A673 (cell line): Measurements from ENCODE around the gene NUDCD2. TPM values are rescaled to one million over a fixed set of nuclear protein-coding genes. Genes with fewer than 3 reads are reported as not detected.

ENCODE experiments used
- BruUV-seq: library from RNA; stranded (reverse); fragments of 400-500 nt; replicated peaks from 2 replicates; lab custom pipeline; 2021; lab: Mats Ljungman, UMichigan
- CTCF ChIA-PET: fragments of 300-600 bp; sonication (Branson Sonifier 250); formaldehyde crosslinking; loops from one replicate; lab custom pipeline; 2022; ENCODE audit warnings: antibody characterized with exemption; lab: Charles Lee
- POLR2A ChIA-PET: fragments of 300-600 bp; sonication (Branson Sonifier 250); formaldehyde crosslinking; loops from one replicate; lab custom pipeline; 2022; ENCODE audit warnings: antibody characterized with exemption; ENCODE audit not compliant: low non-redundant PET; lab: Charles Lee
- DNase-seq: peaks from one replicate; pipeline ENCODE4 v3.0.0-alpha.2; 2015; ENCODE audit warnings: low spot score
- H3K27ac ChIP-seq: fragments of 200-600 bp; sonication (generic); 2 replicates; pipeline ENCODE4 v1.5.1; 2016; ENCODE audit warnings: mixed run types, low read depth, mild to moderate bottlenecking, mixed read lengths, antibody characterized with exemption, low read length; ENCODE audit not compliant: poor library complexity, severe bottlenecking
- H3K27me3 ChIP-seq: fragments of 200-600 bp; sonication (generic); replicated peaks from 2 replicates; pipeline ENCODE4 v1.6.1; 2017; ENCODE audit warnings: mixed run types, low read depth, mild to moderate bottlenecking, mixed read lengths, antibody characterized with exemption, low read length; ENCODE audit not compliant: insufficient read depth, poor library complexity
- H3K36me3 ChIP-seq: fragments of 200-600 bp; sonication (generic); 2 replicates; pipeline ENCODE4 v1.6.1; 2016; ENCODE audit warnings: mixed run types, mild to moderate bottlenecking, mixed read lengths, antibody characterized with exemption, low read length; ENCODE audit not compliant: insufficient read depth, poor library complexity, severe bottlenecking
- H3K4me1 ChIP-seq: fragments of 200-600 bp; sonication (generic); 2 replicates; pipeline ENCODE4 v1.6.1; 2017; ENCODE audit warnings: mixed run types, mild to moderate bottlenecking, mixed read lengths, antibody characterized with exemption, low read length; ENCODE audit not compliant: insufficient read depth, poor library complexity, severe bottlenecking
- H3K4me3 ChIP-seq: fragments of 200-600 bp; sonication (generic); 2 replicates; pipeline ENCODE4 v1.5.1; 2016; ENCODE audit warnings: low read depth, mixed run types, mild to moderate bottlenecking, mixed read lengths, low read length; ENCODE audit not compliant: poor library complexity, severe bottlenecking
- H3K9me3 ChIP-seq: fragments of 200-600 bp; sonication (generic); 2 replicates; pipeline ENCODE4 v1.6.1; 2016; ENCODE audit warnings: mixed run types, low read depth, mild to moderate bottlenecking, mixed read lengths, antibody characterized with exemption, low read length; ENCODE audit not compliant: poor library complexity, severe bottlenecking
- EZH2 ChIP-seq: fragments of 200-600 bp; sonication (generic); IDR thresholded peaks from 2 replicates; pipeline ENCODE4 v1.6.1; 2017; ENCODE audit warnings: borderline replicate concordance, low read depth, mild to moderate bottlenecking, mixed read lengths, antibody characterized with exemption, low read length; ENCODE audit not compliant: poor library complexity, severe bottlenecking
- intact Hi-C: fragments of 100-400 bp; cut with micrococcal nuclease; formaldehyde crosslinking; loops from one replicate; pipeline ENCODE4 v1.10.0; 2022; ENCODE audit not compliant: unreplicated experiment
- total RNA-seq: library from RNA; stranded (reverse); gene quantifications from 2 replicates; pipeline ENCODE4 v1.2.3, GENCODE V29; 2021
- TF ChIP-seq, protein P1 (sequence below): fragments of 300-800, 200-600 bp; sonication (generic); conservative IDR thresholded peaks from 2 replicates; pipeline ENCODE4 v1.5.1; 2017; ENCODE audit warnings: low read depth, mild to moderate bottlenecking, antibody characterized with exemption, low read length, moderate library complexity, mixed read lengths

Gene NUDCD2
- total RNA-seq, 1 experiment from 2014 or later, result 67.2 TPM

DNA sequence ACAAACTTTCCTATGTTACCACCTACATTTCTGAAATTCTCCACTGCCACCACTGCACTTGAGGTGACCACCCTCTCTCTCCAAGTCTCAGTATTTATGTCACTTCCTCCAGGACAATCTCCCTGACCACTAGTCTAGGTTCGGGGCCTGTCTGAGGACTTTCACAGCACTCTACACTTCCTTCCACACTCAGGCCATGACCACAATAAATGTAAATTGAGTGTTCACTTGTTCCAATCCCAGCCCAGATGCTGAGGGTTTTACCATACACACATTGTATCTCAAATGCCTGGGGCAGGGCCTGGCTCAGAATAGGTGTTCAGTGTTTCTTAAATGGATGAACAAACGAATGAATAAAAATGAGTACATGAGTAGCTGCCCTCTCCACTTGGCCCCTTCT is 49.4 kb downstream of the NUDCD2 start:
- BruUV-seq, result no TSS peak

DNA sequence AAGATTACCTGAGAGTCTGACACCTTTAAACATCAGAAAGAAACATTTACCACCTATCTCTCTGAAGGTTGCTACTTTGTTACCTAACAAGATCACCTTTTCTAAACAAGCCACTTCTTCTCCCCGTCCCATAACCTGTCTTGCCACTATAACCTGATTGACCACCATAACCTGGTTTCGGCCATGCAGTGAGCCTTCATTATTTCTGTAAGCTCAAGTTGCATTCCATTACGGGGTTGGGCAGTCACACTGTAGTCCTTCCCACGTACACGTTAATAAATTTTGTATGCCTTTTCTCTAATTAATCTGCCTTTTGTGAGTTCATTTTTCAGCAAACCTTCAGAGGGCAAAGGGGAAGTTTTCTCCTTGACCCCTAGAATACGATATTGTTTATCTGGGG is 50.5 kb downstream of the NUDCD2 start:
- POLR2A ChIA-PET, result no interaction called here
- DNase-seq, result no peak

More for the DNA sequence above, 49.4 kb downstream of the NUDCD2 start:
- Histone ChIP-seq H3K27ac (no peak overlapping the region), H3K27me3 (no peaks in the 10 kb centered on the region), H3K36me3 (no peaks in the 10 kb centered on the region), H3K9me3 (no peaks in the 10 kb centered on the region), H3K4me3 (no peak overlapping the region), H3K4me1 (peaks cover 15% of the 10 kb centered on the region)
- CTCF ChIA-PET, result no interaction called here
- POLR2A ChIA-PET, result no interaction called here
- DNase-seq, result no peak
- intact Hi-C loops, result no loop called here
- TF ChIP-seq, protein P1, sequence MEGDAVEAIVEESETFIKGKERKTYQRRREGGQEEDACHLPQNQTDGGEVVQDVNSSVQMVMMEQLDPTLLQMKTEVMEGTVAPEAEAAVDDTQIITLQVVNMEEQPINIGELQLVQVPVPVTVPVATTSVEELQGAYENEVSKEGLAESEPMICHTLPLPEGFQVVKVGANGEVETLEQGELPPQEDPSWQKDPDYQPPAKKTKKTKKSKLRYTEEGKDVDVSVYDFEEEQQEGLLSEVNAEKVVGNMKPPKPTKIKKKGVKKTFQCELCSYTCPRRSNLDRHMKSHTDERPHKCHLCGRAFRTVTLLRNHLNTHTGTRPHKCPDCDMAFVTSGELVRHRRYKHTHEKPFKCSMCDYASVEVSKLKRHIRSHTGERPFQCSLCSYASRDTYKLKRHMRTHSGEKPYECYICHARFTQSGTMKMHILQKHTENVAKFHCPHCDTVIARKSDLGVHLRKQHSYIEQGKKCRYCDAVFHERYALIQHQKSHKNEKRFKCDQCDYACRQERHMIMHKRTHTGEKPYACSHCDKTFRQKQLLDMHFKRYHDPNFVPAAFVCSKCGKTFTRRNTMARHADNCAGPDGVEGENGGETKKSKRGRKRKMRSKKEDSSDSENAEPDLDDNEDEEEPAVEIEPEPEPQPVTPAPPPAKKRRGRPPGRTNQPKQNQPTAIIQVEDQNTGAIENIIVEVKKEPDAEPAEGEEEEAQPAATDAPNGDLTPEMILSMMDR, result no peak
- TF ChIP-seq EZH2, result no peak

GRCh38 chr5:163408311-163408923 is 51.5 kb downstream of the NUDCD2 start:
- peak overlapping the region; percentile 21 for H3K4me3 ChIP-seq
- intact Hi-C loops, result loop anchor here (1.0 to 5.0 kb wide), 5 partner anchors 46 to 1864 kb away; no protein-coding TSS in a partner anchor
- no TSS peak for BruUV-seq
- TF ChIP-seq, protein P1, result peak; percentile 76
- no peak for TF ChIP-seq EZH2
- peak overlapping the region; percentile 75 for H3K27ac ChIP-seq
- POLR2A ChIA-PET, result interaction anchor here (0.7 kb wide), 1 partner anchor 186 kb away, joined by 4 read pairs; no protein-coding TSS in a partner anchor
- H3K27me3 ChIP-seq, result no peaks in the 10 kb centered on the region
- DNase-seq, result peak; percentile 81
- CTCF ChIA-PET, result interaction anchor here (0.6 to 0.7 kb wide), 2 partner anchors 57 to 1552 kb away, joined by 3 to 5 read pairs; no protein-coding TSS in a partner anchor
- no peaks in the 10 kb centered on the region for H3K9me3 ChIP-seq
- no peaks in the 10 kb centered on the region for H3K36me3 ChIP-seq
- H3K4me1 ChIP-seq, result peaks cover 15% of the 10 kb centered on the region

More for the DNA sequence above, 50.5 kb downstream of the NUDCD2 start:
- no peaks in the 10 kb centered on the region for H3K27me3 ChIP-seq
- no peaks in the 10 kb centered on the region for H3K9me3 ChIP-seq
- CTCF ChIA-PET, result no interaction called here
- no peak overlapping the region for H3K4me3 ChIP-seq
- BruUV-seq, result no TSS peak
- intact Hi-C loops, result loop anchor here (5.0 kb wide), 4 partner anchors 47 to 1557 kb away; no protein-coding TSS in a partner anchor
- no peak overlapping the region for H3K27ac ChIP-seq
- H3K36me3 ChIP-seq, result no peaks in the 10 kb centered on the region
- TF ChIP-seq, protein P1, result no peak
- no peak for TF ChIP-seq EZH2
- peaks cover 15% of the 10 kb centered on the region for H3K4me1 ChIP-seq
